ENCODE data around the gene LDLRAD4. TPM values are rescaled to one million over a fixed set of nuclear protein-coding genes. Genes with fewer than 3 reads are reported as not detected.

LDLRAD4 gene
- total RNA-seq, 1 experiment from 2014 or later = 3.6 TPM

DNA sequence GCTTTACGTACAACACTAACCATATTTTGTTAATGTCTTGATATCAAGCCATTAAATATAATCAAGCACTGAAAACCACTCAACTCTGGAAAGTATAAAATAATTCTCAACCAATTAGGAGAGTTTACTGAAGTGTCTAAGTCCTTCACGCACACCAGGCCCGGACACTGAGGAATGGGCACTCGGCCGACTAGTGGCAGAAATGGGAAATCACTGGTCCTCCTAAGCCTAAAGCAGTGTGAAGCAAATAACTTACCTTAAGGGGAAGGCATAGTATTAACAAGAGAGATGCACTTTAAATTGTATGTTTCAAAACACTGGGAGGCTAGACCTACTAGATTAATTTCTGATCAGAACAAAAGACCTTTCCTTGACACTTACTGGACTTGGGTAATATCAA lies 462.1 kb downstream of the LDLRAD4 start:
- no peaks in the 10 kb centered on the region for H3K27me3 ChIP-seq (replicated peaks; ENCODE audit: insufficient read depth, low read depth, low read length, poor library complexity)
- no TSS peak for BruUV-seq (replicated peaks)
- H3K4me1 ChIP-seq (ENCODE audit: insufficient read depth, low read length, poor library complexity, severe bottlenecking) = no peaks in the 10 kb centered on the region
- TF ChIP-seq EZH2 (IDR thresholded peaks at IDR 0.05; ENCODE audit: borderline replicate concordance, low read depth, low read length, poor library complexity, severe bottlenecking) (no peak), CTCF (conservative IDR thresholded peaks at IDR 0.05; ENCODE audit: low read depth, low read length) (peak; percentile 44; the same call in 1 of the 2 replicates)
- CTCF ChIA-PET = no interaction called here
- DNase-seq (ENCODE audit: low spot score) = no peak
- intact Hi-C loops (cut with micrococcal nuclease; ENCODE audit: unreplicated experiment) = no loop called here
- H3K27ac ChIP-seq (ENCODE audit: low read depth, low read length, poor library complexity, severe bottlenecking) = no peak overlapping the region
- H3K36me3 ChIP-seq (ENCODE audit: insufficient read depth, low read length, poor library complexity, severe bottlenecking) = no peaks in the 10 kb centered on the region
- POLR2A ChIA-PET (ENCODE audit: low non-redundant PET) = no interaction called here
- H3K4me3 ChIP-seq (ENCODE audit: low read depth, low read length, poor library complexity, severe bottlenecking) = no peak overlapping the region
- peaks cover 20% of the 10 kb centered on the region for H3K9me3 ChIP-seq (ENCODE audit: low read depth, low read length, poor library complexity, severe bottlenecking)

- ChIA-PET POLR2A (ENCODE audit: low non-redundant PET) (no interaction called here), CTCF (no interaction called here)
- no peaks in the 10 kb centered on the region for H3K36me3 ChIP-seq (ENCODE audit: insufficient read depth, low read length, poor library complexity, severe bottlenecking)
- no TSS peak for BruUV-seq (replicated peaks)
- H3K4me1 ChIP-seq (ENCODE audit: insufficient read depth, low read length, poor library complexity, severe bottlenecking) = no peaks in the 10 kb centered on the region
- H3K27ac ChIP-seq (ENCODE audit: low read depth, low read length, poor library complexity, severe bottlenecking) = no peak overlapping the region
- TF ChIP-seq CTCF (conservative IDR thresholded peaks at IDR 0.05; ENCODE audit: low read depth, low read length) (no peak), EZH2 (IDR thresholded peaks at IDR 0.05; ENCODE audit: borderline replicate concordance, low read depth, low read length, poor library complexity, severe bottlenecking) (no peak)
- H3K4me3 ChIP-seq (ENCODE audit: low read depth, low read length, poor library complexity, severe bottlenecking) = no peak overlapping the region
- DNase-seq (ENCODE audit: low spot score) = no peak
- H3K9me3 ChIP-seq (ENCODE audit: low read depth, low read length, poor library complexity, severe bottlenecking) = peaks cover 13% of the 10 kb centered on the region
- H3K27me3 ChIP-seq (replicated peaks; ENCODE audit: insufficient read depth, low read depth, low read length, poor library complexity) = no peaks in the 10 kb centered on the region
- intact Hi-C loops (cut with micrococcal nuclease; ENCODE audit: unreplicated experiment) = no loop called here
Observed at GRCh38 chr18:13681701-13682100, 463.1 kb downstream of the LDLRAD4 start.

GRCh38 chr18:13684546-13684945 lies 466.0 kb downstream of the LDLRAD4 start:
- intact Hi-C loops (cut with micrococcal nuclease; ENCODE audit: unreplicated experiment) = no loop called here

More at GRCh38 chr18:13684546-13684945, 466.0 kb downstream of the LDLRAD4 start:
- H3K9me3 ChIP-seq (ENCODE audit: low read depth, low read length, poor library complexity, severe bottlenecking) = no peaks in the 10 kb centered on the region
- no peaks in the 10 kb centered on the region for H3K27me3 ChIP-seq (replicated peaks; ENCODE audit: insufficient read depth, low read depth, low read length, poor library complexity)
- H3K4me3 ChIP-seq (ENCODE audit: low read depth, low read length, poor library complexity, severe bottlenecking) = no peak overlapping the region
- DNase-seq (ENCODE audit: low spot score) = no peak
- CTCF ChIA-PET = no interaction called here
- no peaks in the 10 kb centered on the region for H3K4me1 ChIP-seq (ENCODE audit: insufficient read depth, low read length, poor library complexity, severe bottlenecking)
- no peak overlapping the region for H3K27ac ChIP-seq (ENCODE audit: low read depth, low read length, poor library complexity, severe bottlenecking)
- TF ChIP-seq EZH2 (IDR thresholded peaks at IDR 0.05; ENCODE audit: borderline replicate concordance, low read depth, low read length, poor library complexity, severe bottlenecking) = no peak
- TF ChIP-seq CTCF (conservative IDR thresholded peaks at IDR 0.05; ENCODE audit: low read depth, low read length) = no peak
- BruUV-seq (replicated peaks) = no TSS peak
- H3K36me3 ChIP-seq (ENCODE audit: insufficient read depth, low read length, poor library complexity, severe bottlenecking) = no peaks in the 10 kb centered on the region
- POLR2A ChIA-PET (ENCODE audit: low non-redundant PET) = no interaction called here

Data from A673 (cell line).